Progenitor cell of endocrine pancreas (in vitro differentiated cells): ENCODE data around the gene ADM2. TPM values are rescaled to one million over a fixed set of nuclear protein-coding genes. Genes with fewer than 3 reads are reported as not detected.

Source experiments
- DNase-seq: peaks from one replicate; pipeline ENCODE4 v3.0.0; 2021; ENCODE audit warnings: low spot score; ENCODE audit not compliant: unreplicated experiment
- H3K27ac Mint-ChIP-seq: 2 replicates; pipeline ENCODE4 v1.8.0; 2021; ENCODE audit warnings: mild to moderate bottlenecking, moderate library complexity, mixed read lengths
- H3K27me3 Mint-ChIP-seq: 2 replicates; pipeline ENCODE4 v1.8.0; 2021; ENCODE audit warnings: mixed read lengths
- H3K36me3 Mint-ChIP-seq: 2 replicates; pipeline ENCODE4 v1.8.0; 2022; ENCODE audit warnings: mixed read lengths; ENCODE audit not compliant: insufficient read depth
- H3K4me1 Mint-ChIP-seq: 2 replicates; pipeline ENCODE4 v1.8.0; 2021; ENCODE audit warnings: low read depth, mixed read lengths
- H3K4me3 Mint-ChIP-seq: 2 replicates; pipeline ENCODE4 v1.8.0; 2021; ENCODE audit warnings: low read depth, mild to moderate bottlenecking, moderate library complexity, mixed read lengths
- H3K9me3 Mint-ChIP-seq: 2 replicates; pipeline ENCODE4 v1.8.0; 2021; ENCODE audit warnings: low read depth, mixed read lengths
- CTCF ChIP-seq: fragments of 200-600 bp; sonication (generic); IDR thresholded peaks from one replicate; pipeline ENCODE4 v1.5.0; 2021; ENCODE audit warnings: antibody characterized with exemption, mild to moderate bottlenecking; ENCODE audit not compliant: unreplicated experiment
- total RNA-seq: library from RNA; stranded (reverse); gene quantifications from 2 replicates; pipeline ENCODE4 v1.2.1, GENCODE V29; 2021

The ADM2 gene
- total RNA-seq, 1 donor from 2014 or later = 2.9 TPM

GRCh38 chr22:50485221-50486131 lies 4.1 kb downstream of the ADM2 start:
- Mint-ChIP-seq H3K27me3 (peaks cover 29% of the 10 kb centered on the region), H3K4me1 (no peaks in the 10 kb centered on the region), H3K4me3 (no peak overlapping the region), H3K27ac (peak overlapping the region; percentile 69), H3K36me3 (no peaks in the 10 kb centered on the region), H3K9me3 (no peaks in the 10 kb centered on the region)
- DNase-seq = no peak
- no peak for TF ChIP-seq CTCF

GRCh38 chr22:50486561-50487289 lies 5.4 kb downstream of the ADM2 start, which contains the start of gene MIOX:
Gene MIOX, plus strand, starts transcription at chr22:50486859. Its CDS starts 39 bp downstream, at chr22:50486898.
- Mint-ChIP-seq H3K27me3 (peaks cover 30% of the 10 kb centered on the region), H3K36me3 (no peaks in the 10 kb centered on the region), H3K4me3 (no peak within 1 kb of the TSS), H3K9me3 (no peaks in the 10 kb centered on the region), H3K27ac (peak within 1 kb of the TSS; percentile 69), H3K4me1 (no peaks in the 10 kb centered on the region)
- no peak for TF ChIP-seq CTCF
- DNase-seq = no peak

DNA sequence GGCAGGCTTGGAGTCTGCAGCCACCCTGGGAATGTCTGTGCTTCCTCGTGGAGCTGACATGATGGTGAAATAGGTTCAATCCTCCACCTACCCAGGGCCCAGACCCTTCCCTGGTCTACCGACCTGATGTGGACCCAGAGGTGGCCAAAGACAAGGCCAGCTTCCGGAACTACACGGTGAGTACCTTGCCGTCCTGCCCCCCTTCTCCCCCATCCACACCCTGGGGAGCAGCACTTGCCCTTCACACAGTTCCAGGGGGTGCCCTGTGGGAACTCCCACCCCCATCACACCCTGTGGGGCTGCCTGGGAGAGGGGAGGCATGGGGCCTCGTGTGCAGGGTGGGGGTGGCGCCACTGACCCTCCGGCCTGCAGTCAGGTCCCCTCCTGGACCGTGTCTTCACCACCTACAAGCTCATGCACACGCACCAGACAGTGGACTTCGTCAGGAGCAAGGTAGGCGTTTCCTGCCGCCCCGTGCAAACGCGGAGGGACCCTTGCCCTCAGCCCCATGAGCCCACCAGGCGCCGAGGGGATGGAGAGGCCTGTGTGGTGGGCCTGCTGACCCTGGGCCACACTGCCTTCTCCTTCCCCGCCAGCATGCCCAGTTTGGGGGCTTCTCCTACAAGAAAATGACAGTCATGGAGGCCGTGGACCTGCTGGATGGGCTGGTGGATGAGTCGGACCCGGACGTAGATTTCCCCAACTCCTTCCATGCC lies 6.1 kb downstream of the ADM2 start:
- H3K4me3 Mint-ChIP-seq = no peak overlapping the region
- H3K9me3 Mint-ChIP-seq = no peaks in the 10 kb centered on the region
- H3K27ac Mint-ChIP-seq = no peak overlapping the region
- no peak for TF ChIP-seq CTCF
- no peaks in the 10 kb centered on the region for H3K36me3 Mint-ChIP-seq
- DNase-seq = no peak
- no peaks in the 10 kb centered on the region for H3K4me1 Mint-ChIP-seq
- H3K27me3 Mint-ChIP-seq = peaks cover 30% of the 10 kb centered on the region

DNA sequence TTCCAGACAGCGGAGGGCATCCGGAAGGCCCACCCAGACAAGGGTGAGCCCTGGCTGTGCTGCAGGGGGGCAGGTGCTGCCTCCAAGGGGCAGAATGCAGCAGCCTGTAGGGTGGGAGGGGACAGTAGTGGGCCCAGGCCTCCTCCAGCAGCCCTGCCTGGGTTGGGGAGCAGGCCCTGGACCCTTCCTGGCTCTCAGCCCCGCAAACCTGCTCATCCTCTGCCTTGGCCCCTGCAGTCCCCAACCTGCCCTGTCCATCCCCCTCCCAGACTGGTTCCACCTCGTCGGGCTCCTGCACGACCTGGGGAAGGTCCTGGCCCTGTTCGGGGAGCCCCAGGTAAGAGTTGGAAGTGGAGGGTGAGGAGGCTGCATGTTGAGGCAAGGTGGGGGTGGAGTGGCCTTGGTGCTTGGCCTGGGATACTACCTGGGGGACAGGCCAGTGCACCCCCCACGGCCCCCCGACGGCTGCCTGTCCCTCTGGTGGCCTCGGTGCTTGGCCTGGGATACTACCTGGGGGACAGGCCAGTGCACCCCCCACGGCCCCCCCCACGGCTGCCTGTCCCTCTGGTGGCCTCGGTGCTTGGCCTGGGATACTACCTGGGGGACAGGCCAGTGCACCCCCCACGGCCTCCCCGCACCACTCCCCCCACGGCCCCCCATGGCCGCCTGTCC lies 6.8 kb downstream of the ADM2 start:
- no peak for DNase-seq
- TF ChIP-seq CTCF = no peak
- H3K36me3 Mint-ChIP-seq = no peaks in the 10 kb centered on the region
- peaks cover 27% of the 10 kb centered on the region for H3K27me3 Mint-ChIP-seq
- no peak overlapping the region for H3K4me3 Mint-ChIP-seq
- no peaks in the 10 kb centered on the region for H3K9me3 Mint-ChIP-seq
- H3K4me1 Mint-ChIP-seq = no peaks in the 10 kb centered on the region
- no peak overlapping the region for H3K27ac Mint-ChIP-seq

DNA sequence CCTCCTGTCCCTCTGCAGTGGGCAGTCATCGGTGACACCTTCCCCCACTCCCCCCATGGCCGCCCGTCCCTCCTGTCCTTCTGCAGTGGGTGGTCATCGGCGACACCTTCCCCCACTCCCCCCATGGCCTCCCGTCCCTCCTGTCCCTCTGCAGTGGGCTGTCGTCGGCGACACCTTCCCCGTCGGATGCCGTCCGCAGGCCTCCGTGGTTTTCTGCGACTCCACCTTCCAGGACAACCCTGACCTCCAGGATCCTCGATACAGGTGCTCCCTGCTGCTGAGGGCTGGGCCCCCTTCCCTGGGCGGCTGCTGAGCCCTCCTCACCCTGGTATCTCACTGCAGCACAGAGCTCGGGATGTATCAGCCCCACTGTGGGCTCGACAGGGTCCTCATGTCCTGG lies 7.5 kb downstream of the ADM2 start:
- Mint-ChIP-seq H3K27me3 (peaks cover 26% of the 10 kb centered on the region), H3K9me3 (no peaks in the 10 kb centered on the region), H3K36me3 (no peaks in the 10 kb centered on the region), H3K4me1 (no peaks in the 10 kb centered on the region), H3K27ac (no peak overlapping the region), H3K4me3 (no peak overlapping the region)
- no peak for DNase-seq
- no peak for TF ChIP-seq CTCF
